Dendritic cell treated with granulocyte-macrophage colony-stimulating factor and Interleukin-4, amounts not matched to agents 40 ng/mL and 50 ng/mL, for 4 days (primary cell): ENCODE measurements around the gene CCNI.

ENCODE experiments used
- H3K27ac Mint-ChIP-seq: one replicate; pipeline ENCODE4 v1.8.0; 2022; ENCODE audit warnings: mild to moderate bottlenecking, mixed read lengths
- H3K27me3 Mint-ChIP-seq: one replicate; pipeline ENCODE4 v1.8.0; 2022; ENCODE audit warnings: mild to moderate bottlenecking, mixed read lengths
- H3K36me3 Mint-ChIP-seq: one replicate; pipeline ENCODE4 v1.8.0; 2022; ENCODE audit warnings: low read depth, mixed read lengths
- H3K4me1 Mint-ChIP-seq: one replicate; pipeline ENCODE4 v1.8.0; 2022; ENCODE audit warnings: low read depth, mixed read lengths
- H3K4me3 Mint-ChIP-seq: one replicate; pipeline ENCODE4 v1.8.0; 2022; ENCODE audit warnings: mild to moderate bottlenecking, moderate library complexity, mixed read lengths
- H3K9me3 Mint-ChIP-seq: one replicate; pipeline ENCODE4 v1.8.0; 2022; ENCODE audit warnings: mixed read lengths
- intact Hi-C: fragments of 100-400 bp; cut with micrococcal nuclease; formaldehyde crosslinking; loops from one replicate; pipeline ENCODE4 v1.15.0; 2022

Gene CCNI

DNA sequence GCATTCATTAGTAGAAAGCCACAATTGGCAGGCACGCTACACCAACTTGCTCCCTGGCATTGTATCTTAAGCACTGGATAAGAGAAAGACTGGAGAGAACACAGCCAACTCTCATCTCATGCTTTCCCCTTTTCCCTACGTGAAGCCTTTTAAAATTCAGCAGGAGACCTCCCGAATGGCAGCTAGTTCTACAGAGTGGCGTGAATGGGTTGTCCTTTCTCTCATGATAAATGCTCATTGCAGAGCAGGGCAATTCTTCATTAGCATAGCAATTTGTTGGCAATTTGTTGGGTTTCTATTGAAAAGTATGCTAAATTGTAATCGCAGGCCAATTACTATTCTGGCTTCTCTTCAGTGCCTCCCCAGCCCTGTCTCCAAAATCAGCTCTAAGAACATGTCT is 78.3 kb downstream of the CCNI start:
- H3K36me3 Mint-ChIP-seq, result peaks cover 48% of the 10 kb centered on the region
- H3K9me3 Mint-ChIP-seq, result no peaks in the 10 kb centered on the region
- H3K4me3 Mint-ChIP-seq, result no peak overlapping the region
- intact Hi-C loops, result no loop called here
- H3K27ac Mint-ChIP-seq, result no peak overlapping the region
- peaks cover 15% of the 10 kb centered on the region for H3K4me1 Mint-ChIP-seq
- no peaks in the 10 kb centered on the region for H3K27me3 Mint-ChIP-seq
